Activated B cell treated with CpG ODN at 0.5 μM for 24 hours (primary cell): ENCODE results near the gene MAML1. TPM values are rescaled to one million over a fixed set of nuclear protein-coding genes. Genes with fewer than 3 reads are reported as not detected.
A peak's percentile ranks its signal among the peaks of the same experiment; 100 is the strongest.

Experiments
- ATAC-seq: fragments of 200-7000 bp; cut with Tn5 transposase; one replicate; pipeline ENCODE4 v1.10.0; 2021; ENCODE audit warnings: low read depth, mild to moderate bottlenecking, moderate library complexity
- CTCF ChIA-PET: fragments of 350-600 bp; sonication (Branson Sonifier 250); formaldehyde crosslinking; loops from one replicate; lab custom pipeline; 2021; ENCODE audit warnings: antibody characterized with exemption; lab: Charles Lee
- POLR2A ChIA-PET: fragments of 350-600 bp; sonication (Branson Sonifier 250); formaldehyde crosslinking; loops from one replicate; lab custom pipeline; 2021; ENCODE audit warnings: antibody characterized with exemption; lab: Charles Lee
- DNase-seq: peaks from one replicate; pipeline ENCODE4 v3.0.0; 2022
- H3K27ac Mint-ChIP-seq: one replicate; pipeline ENCODE4 v1.8.0; 2020; ENCODE audit warnings: mixed read lengths
- H3K27me3 Mint-ChIP-seq: one replicate; pipeline ENCODE4 v1.8.0; 2021; ENCODE audit warnings: mixed read lengths
- H3K36me3 Mint-ChIP-seq: one replicate; pipeline ENCODE4 v1.8.0; 2021; ENCODE audit warnings: low read depth, mixed read lengths
- H3K4me1 Mint-ChIP-seq: one replicate; pipeline ENCODE4 v1.8.0; 2021; ENCODE audit warnings: mixed read lengths
- H3K4me3 Mint-ChIP-seq: one replicate; pipeline ENCODE4 v1.8.0; 2020; ENCODE audit warnings: mild to moderate bottlenecking, mixed read lengths
- H3K9me3 Mint-ChIP-seq: one replicate; pipeline ENCODE4 v1.8.0; 2020; ENCODE audit warnings: mixed read lengths
- CTCF ChIP-seq: fragments of 200-600 bp; IDR thresholded peaks from one replicate; pipeline ENCODE4 v1.8.0; 2022; ENCODE audit warnings: antibody characterized with exemption, mild to moderate bottlenecking
- intact Hi-C: fragments of 100-400 bp; cut with micrococcal nuclease; formaldehyde crosslinking; loops from one replicate; pipeline ENCODE4 v1.15.1; 2024
- total RNA-seq: library from RNA; stranded (reverse); gene quantifications from 2 replicates; pipeline ENCODE4 v1.2.3, GENCODE V29; 2022

MAML1 gene
- total RNA-seq, 1 donor from 2014 or later, result 38.8 TPM

DNA sequence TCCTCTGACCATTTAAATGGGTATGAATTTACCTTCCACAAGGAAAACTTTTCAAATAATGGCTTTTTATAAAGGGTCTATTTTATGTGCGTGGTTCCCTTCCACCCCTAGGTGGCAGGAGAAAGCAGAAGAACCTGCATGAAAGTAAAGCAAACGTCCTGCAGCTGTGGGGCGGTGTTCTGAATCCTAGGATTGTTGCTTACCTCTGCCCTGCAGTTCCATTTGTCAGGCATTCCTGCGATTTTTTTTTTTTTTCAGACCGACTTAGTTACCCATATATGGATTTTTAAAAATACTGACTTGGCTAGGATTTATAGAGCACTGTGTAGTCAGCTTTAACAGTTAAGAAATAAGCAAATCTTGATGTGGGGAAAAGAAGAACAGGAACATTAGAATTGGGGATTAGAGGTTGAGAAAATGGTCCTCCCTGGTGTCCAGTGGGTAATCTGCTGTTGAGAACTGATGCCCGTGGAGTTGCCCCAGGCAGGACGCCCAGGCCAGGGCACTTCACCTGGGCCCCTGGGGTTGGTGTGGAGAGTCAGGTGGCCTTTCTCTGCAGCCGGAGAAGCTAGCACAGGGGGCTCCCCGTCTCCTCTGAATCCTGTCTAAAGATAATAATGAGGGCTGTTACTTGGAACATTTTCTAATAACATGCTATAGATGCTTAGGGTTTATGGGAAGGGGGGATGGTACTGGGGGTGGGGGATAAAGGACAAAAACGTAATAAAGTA lies 30.8 kb downstream of the MAML1 start:
- POLR2A ChIA-PET, result interaction anchor here (1.1 to 2.4 kb wide), 2 partner anchors 31 to 62 kb away, joined by 3 to 9 read pairs; partner anchors contain the start of gene MAML1
- Mint-ChIP-seq H3K36me3 (peaks cover 41% of the 10 kb centered on the region), H3K9me3 (no peaks in the 10 kb centered on the region), H3K27ac (no peak overlapping the region), H3K4me1 (peaks cover 51% of the 10 kb centered on the region), H3K4me3 (no peak overlapping the region), H3K27me3 (no peaks in the 10 kb centered on the region)
- intact Hi-C loops, result loop anchor here (1.0 to 2.0 kb wide), 7 partner anchors 31 to 327 kb away; partner anchors contain the start of genes MAML1, MRNIP and SQSTM1
- ATAC-seq, result peak; percentile 71
- TF ChIP-seq CTCF, result peak; percentile 74
- no peak for DNase-seq
- CTCF ChIA-PET, result interaction anchor here (1.0 to 2.4 kb wide), 15 partner anchors 8 to 552 kb away, joined by 3 to 11 read pairs (median 5); partner anchors contain the start of genes LTC4S and MAML1

DNA sequence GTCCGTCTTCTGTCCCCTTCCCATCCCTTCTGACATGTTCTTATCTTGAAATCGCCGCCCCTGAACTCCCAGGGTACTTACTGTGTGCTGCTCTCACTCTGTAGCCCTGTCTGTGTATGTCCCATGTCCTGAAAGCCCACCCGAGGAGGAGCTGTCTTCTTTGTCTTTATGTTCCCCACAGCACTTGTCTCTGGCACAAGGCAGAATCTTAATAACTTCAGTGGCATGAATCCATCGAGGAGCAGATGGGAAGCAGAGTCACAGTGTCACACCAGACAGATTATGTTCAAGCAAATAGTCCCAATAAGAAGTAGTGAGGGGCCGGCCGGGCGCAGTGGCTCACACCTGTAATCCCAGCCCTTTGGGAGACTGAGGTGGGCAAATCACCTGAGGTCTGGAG lies 31.4 kb downstream of the MAML1 start:
- peaks cover 49% of the 10 kb centered on the region for H3K4me1 Mint-ChIP-seq
- H3K27ac Mint-ChIP-seq, result no peak overlapping the region
- no peak for DNase-seq
- ChIA-PET POLR2A (no interaction called here), CTCF (interaction anchor here (1.2 to 1.6 kb wide), 3 partner anchors 32 to 40 kb away, joined by 4 to 9 read pairs (median 6); partner anchors contain the start of gene MAML1)
- no peak overlapping the region for H3K4me3 Mint-ChIP-seq
- no peak for ATAC-seq
- TF ChIP-seq CTCF, result no peak
- intact Hi-C loops, result no loop called here
- peaks cover 45% of the 10 kb centered on the region for H3K36me3 Mint-ChIP-seq
- no peaks in the 10 kb centered on the region for H3K27me3 Mint-ChIP-seq
- no peaks in the 10 kb centered on the region for H3K9me3 Mint-ChIP-seq

DNA sequence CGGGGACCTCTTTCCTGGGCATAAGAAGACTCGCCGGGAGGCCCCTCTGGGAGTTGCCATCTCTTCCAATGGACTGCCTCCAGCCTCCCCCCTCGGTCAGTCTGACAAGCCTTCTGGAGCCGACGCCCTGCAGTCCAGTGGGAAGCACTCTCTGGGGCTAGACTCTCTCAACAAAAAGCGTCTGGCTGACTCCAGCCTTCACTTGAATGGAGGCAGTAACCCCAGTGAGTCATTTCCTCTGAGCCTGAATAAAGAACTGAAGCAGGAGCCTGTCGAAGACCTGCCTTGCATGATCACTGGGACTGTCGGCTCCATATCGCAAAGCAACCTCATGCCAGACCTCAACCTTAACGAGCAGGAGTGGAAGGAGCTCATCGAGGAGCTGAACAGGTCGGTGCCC lies 32.8 kb downstream of the MAML1 start:
- ChIA-PET POLR2A (no interaction called here), CTCF (no interaction called here)
- Mint-ChIP-seq H3K27me3 (no peaks in the 10 kb centered on the region), H3K27ac (no peak overlapping the region), H3K4me1 (peaks cover 36% of the 10 kb centered on the region), H3K36me3 (peaks cover 48% of the 10 kb centered on the region), H3K4me3 (no peak overlapping the region), H3K9me3 (no peaks in the 10 kb centered on the region)
- no peak for TF ChIP-seq CTCF
- ATAC-seq (no peak), DNase-seq (no peak)
- intact Hi-C loops, result no loop called here

DNA sequence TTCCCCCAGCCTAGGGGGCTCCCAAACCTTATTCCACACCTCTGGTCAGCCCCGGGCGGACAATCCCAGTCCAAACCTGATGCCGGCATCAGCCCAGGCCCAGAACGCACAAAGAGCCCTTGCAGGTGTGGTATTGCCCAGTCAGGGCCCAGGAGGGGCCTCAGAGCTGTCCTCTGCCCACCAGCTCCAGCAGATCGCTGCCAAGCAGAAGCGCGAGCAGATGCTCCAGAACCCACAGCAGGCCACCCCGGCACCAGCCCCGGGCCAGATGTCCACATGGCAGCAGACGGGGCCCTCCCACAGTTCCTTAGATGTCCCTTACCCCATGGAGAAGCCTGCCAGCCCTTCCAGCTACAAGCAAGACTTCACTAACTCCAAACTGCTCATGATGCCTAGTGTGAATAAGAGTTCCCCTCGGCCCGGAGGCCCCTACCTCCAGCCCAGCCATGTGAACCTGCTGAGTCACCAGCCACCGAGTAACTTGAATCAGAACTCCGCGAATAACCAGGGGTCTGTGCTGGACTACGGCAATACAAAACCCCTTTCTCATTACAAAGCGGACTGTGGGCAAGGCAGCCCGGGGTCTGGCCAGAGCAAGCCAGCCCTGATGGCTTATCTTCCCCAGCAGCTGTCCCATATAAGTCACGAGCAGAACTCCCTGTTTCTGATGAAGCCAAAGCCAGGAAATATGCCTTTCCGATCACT lies 33.6 kb downstream of the MAML1 start:
- POLR2A ChIA-PET, result interaction anchor here (0.7 kb wide), 1 partner anchor 86 kb away, joined by 3 read pairs; no protein-coding TSS in a partner anchor
- CTCF ChIA-PET, result interaction anchor here (1.1 to 1.6 kb wide), 2 partner anchors 36 to 61 kb away, joined by 3 read pairs; no protein-coding TSS in a partner anchor
- no peaks in the 10 kb centered on the region for H3K27me3 Mint-ChIP-seq
- peaks cover 56% of the 10 kb centered on the region for H3K36me3 Mint-ChIP-seq
- intact Hi-C loops, result no loop called here
- no peak for TF ChIP-seq CTCF
- ATAC-seq (no peak), DNase-seq (no peak)
- peaks cover 33% of the 10 kb centered on the region for H3K4me1 Mint-ChIP-seq
- H3K4me3 Mint-ChIP-seq, result no peak overlapping the region
- H3K27ac Mint-ChIP-seq, result no peak overlapping the region
- no peaks in the 10 kb centered on the region for H3K9me3 Mint-ChIP-seq
